ENCODE measurements around the gene AGBL4.
"Not testable (repeated sequence)": the region's sequence is repeated elsewhere in the genome, so short reads cannot be mapped to it uniquely, and the experiment has no call there.

The AGBL4 gene

GRCh38 chr1:49841767-49842166 lies 182.0 kb downstream of the AGBL4 start:
- TF ChIP-seq ZNF624 (tag by site-specific recombination; IDR thresholded peaks at IDR 0.05): no peak
- TF ChIP-seq MYNN (tag by site-specific recombination; IDR thresholded peaks at IDR 0.05; ENCODE audit: borderline replicate concordance): no peak
- no peak for TF ChIP-seq REST (tag by site-specific recombination; IDR thresholded peaks at IDR 0.05)
- ChIA-PET POLR2A (no interaction called here), CTCF (no interaction called here)
- Histone ChIP-seq H3K4me1 (ENCODE audit: control insufficient read depth, insufficient read depth, low read length) (no peaks in the 10 kb centered on the region), H3K27ac (ENCODE audit: extremely low read depth, low read depth, low read length) (no peak overlapping the region), H3K4me3 (ENCODE audit: low read depth, low read length) (no peak overlapping the region), H3K36me3 (ENCODE audit: control insufficient read depth in 2 of 2, insufficient read depth in 1 of 2, low read length in 2 of 2) (no peaks in the 10 kb centered on the region), H3K9me3 (ENCODE audit: control insufficient read depth, insufficient read depth, low read depth, low read length) (no peaks in the 10 kb centered on the region)

GRCh38 chr1:49824261-49824660 lies 199.5 kb downstream of the AGBL4 start:
- CTCF ChIA-PET: no interaction called here

DNA sequence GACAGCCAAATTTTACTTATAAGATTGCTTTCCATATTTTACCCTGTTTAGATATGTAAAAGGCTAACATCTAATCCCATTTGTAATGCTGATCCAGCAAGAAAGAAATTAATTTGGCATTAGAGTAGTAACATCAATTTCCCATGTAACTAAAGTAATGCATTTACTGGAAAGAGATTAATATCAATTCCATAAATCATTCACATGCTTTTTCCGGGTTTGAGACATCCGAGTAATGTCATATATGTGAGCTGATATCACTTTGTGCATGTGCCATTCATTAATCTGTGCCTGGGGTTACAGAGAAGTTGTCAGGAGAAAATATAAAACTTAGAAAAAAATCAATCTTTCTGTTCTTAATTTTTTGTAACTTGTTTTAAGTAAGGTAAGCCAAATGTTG lies 206.1 kb downstream of the AGBL4 start:
- CTCF ChIA-PET: no interaction called here

More at GRCh38 chr1:49824261-49824660, 199.5 kb downstream of the AGBL4 start:
- H3K4me1 ChIP-seq (ENCODE audit: control insufficient read depth, insufficient read depth, low read length): no peaks in the 10 kb centered on the region
- TF ChIP-seq ZBTB20 (tag by site-specific recombination; IDR thresholded peaks at IDR 0.05) (no peak), HOXA7 (CRISPR knock-in tag; IDR thresholded peaks at IDR 0.05; ENCODE audit: borderline replicate concordance) (no peak), ZNF132 (tag by site-specific recombination; IDR thresholded peaks at IDR 0.05; ENCODE audit: borderline replicate concordance) (no peak), ZFP41 (tag by site-specific recombination; IDR thresholded peaks at IDR 0.05; ENCODE audit: borderline replicate concordance) (no peak), ZNF596 (tag by site-specific recombination; IDR thresholded peaks at IDR 0.05) (no peak), ZNF341 (tag by site-specific recombination; IDR thresholded peaks at IDR 0.05; ENCODE audit: low read depth) (no peak), ZFP37 (tag by site-specific recombination; IDR thresholded peaks at IDR 0.05) (no peak), SALL2 (tag by site-specific recombination; IDR thresholded peaks at IDR 0.05; ENCODE audit: borderline replicate concordance) (no peak), ZNF211 (tag by site-specific recombination; IDR thresholded peaks at IDR 0.05; ENCODE audit: low read depth) (no peak), ZNF10 (tag by site-specific recombination; IDR thresholded peaks at IDR 0.05) (no peak), ZNF221 (tag by site-specific recombination; IDR thresholded peaks at IDR 0.05; ENCODE audit: borderline replicate concordance) (no peak)
- TF ChIP-seq, protein P1, sequence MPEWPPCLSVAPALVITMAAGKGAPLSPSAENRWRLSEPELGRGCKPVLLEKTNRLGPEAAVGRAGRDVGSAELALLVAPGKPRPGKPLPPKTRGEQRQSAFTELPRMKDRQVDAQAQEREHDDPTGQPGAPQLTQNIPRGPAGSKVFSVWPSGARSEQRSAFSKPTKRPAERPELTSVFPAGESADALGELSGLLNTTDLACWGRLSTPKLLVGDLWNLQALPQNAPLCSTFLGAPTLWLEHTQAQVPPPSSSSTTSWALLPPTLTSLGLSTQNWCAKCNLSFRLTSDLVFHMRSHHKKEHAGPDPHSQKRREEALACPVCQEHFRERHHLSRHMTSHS (tag by site-specific recombination; IDR thresholded peaks at IDR 0.05): no peak
- TF ChIP-seq, protein P2, sequence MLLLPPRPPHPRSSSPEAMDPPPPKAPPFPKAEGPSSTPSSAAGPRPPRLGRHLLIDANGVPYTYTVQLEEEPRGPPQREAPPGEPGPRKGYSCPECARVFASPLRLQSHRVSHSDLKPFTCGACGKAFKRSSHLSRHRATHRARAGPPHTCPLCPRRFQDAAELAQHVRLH (tag by site-specific recombination; IDR thresholded peaks at IDR 0.05): no peak
- no peaks in the 10 kb centered on the region for H3K36me3 ChIP-seq (ENCODE audit: control insufficient read depth in 2 of 2, insufficient read depth in 1 of 2, low read length in 2 of 2)
- no peak overlapping the region for H3K27ac ChIP-seq (ENCODE audit: extremely low read depth, low read depth, low read length)
- POLR2A ChIA-PET: no interaction called here
- H3K9me3 ChIP-seq (ENCODE audit: control insufficient read depth, insufficient read depth, low read depth, low read length): no peaks in the 10 kb centered on the region
- H3K4me3 ChIP-seq (ENCODE audit: low read depth, low read length): no peak overlapping the region

DNA sequence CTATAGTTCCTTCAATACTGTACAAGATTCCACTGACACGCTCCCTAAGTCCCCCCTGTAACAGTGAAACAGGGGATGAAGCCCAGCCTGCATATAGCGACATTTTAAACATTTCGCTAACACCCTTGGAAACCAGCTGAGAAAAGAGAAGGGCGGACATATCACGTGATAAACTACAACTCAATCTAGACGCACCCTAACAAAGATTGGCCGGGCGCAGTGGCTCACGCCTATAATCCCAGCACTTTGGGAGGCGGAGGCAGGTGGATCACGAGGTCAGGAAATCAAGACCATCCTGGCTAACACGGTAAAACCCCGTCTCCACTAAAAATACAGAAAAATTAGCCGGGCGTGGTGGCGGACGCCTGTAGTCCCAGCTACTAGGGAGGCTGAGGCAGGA lies 236.7 kb downstream of the AGBL4 start:
- H3K27ac ChIP-seq (ENCODE audit: extremely low read depth, low read depth, low read length); H3K4me3 ChIP-seq (ENCODE audit: low read depth, low read length); H3K4me1 ChIP-seq (ENCODE audit: control insufficient read depth, insufficient read depth, low read length); CTCF ChIA-PET; H3K36me3 ChIP-seq (ENCODE audit: control insufficient read depth in 2 of 2, insufficient read depth in 1 of 2, low read length in 2 of 2); H3K9me3 ChIP-seq (ENCODE audit: control insufficient read depth, insufficient read depth, low read depth, low read length); POLR2A ChIA-PET: not testable (repeated sequence)

More for the DNA sequence above, 206.1 kb downstream of the AGBL4 start:
- Histone ChIP-seq H3K4me3 (ENCODE audit: low read depth, low read length) (no peak overlapping the region), H3K27ac (ENCODE audit: extremely low read depth, low read depth, low read length) (no peak overlapping the region), H3K36me3 (ENCODE audit: control insufficient read depth in 2 of 2, insufficient read depth in 1 of 2, low read length in 2 of 2) (no peaks in the 10 kb centered on the region), H3K4me1 (ENCODE audit: control insufficient read depth, insufficient read depth, low read length) (no peaks in the 10 kb centered on the region), H3K9me3 (ENCODE audit: control insufficient read depth, insufficient read depth, low read depth, low read length) (no peaks in the 10 kb centered on the region)
- POLR2A ChIA-PET: no interaction called here
- TF ChIP-seq ZNF292 (tag by site-specific recombination; IDR thresholded peaks at IDR 0.05; ENCODE audit: borderline replicate concordance, low read depth) (no peak), ZSCAN16 (tag by site-specific recombination; IDR thresholded peaks at IDR 0.05) (no peak), ZFP3 (tag by site-specific recombination; IDR thresholded peaks at IDR 0.05; ENCODE audit: low read depth) (no peak), ZIC2 (tag by site-specific recombination; IDR thresholded peaks at IDR 0.05) (no peak), ZNF433 (tag by site-specific recombination; IDR thresholded peaks at IDR 0.05; ENCODE audit: low read depth) (no peak), ZNF654 (tag by site-specific recombination; IDR thresholded peaks at IDR 0.05; ENCODE audit: low read depth) (no peak), ZNF423 (tag by site-specific recombination; IDR thresholded peaks at IDR 0.05) (no peak)
- TF ChIP-seq, protein P2 (tag by site-specific recombination; IDR thresholded peaks at IDR 0.05): no peak
- TF ChIP-seq, protein P3, sequence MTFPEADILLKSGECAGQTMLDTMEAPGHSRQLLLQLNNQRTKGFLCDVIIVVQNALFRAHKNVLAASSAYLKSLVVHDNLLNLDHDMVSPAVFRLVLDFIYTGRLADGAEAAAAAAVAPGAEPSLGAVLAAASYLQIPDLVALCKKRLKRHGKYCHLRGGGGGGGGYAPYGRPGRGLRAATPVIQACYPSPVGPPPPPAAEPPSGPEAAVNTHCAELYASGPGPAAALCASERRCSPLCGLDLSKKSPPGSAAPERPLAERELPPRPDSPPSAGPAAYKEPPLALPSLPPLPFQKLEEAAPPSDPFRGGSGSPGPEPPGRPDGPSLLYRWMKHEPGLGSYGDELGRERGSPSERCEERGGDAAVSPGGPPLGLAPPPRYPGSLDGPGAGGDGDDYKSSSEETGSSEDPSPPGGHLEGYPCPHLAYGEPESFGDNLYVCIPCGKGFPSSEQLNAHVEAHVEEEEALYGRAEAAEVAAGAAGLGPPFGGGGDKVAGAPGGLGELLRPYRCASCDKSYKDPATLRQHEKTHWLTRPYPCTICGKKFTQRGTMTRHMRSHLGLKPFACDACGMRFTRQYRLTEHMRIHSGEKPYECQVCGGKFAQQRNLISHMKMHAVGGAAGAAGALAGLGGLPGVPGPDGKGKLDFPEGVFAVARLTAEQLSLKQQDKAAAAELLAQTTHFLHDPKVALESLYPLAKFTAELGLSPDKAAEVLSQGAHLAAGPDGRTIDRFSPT (tag by site-specific recombination; IDR thresholded peaks at IDR 0.05): no peak

Data from HEK293 (cell line).